H1 (cell line): ENCODE data around the gene HK1. TPM values are rescaled to one million over a fixed set of nuclear protein-coding genes. Genes with fewer than 3 reads are reported as not detected.

Experiments used
- CTCF ChIA-PET: fragments of 300-600 bp; sonication (Branson Sonifier 250); formaldehyde crosslinking; loops from one replicate; lab custom pipeline; 2021; ENCODE audit not compliant: partially characterized antibody; lab: Charles Lee
- POLR2A ChIA-PET: fragments of 300-600 bp; sonication (Branson Sonifier 250); formaldehyde crosslinking; loops from one replicate; lab custom pipeline; 2021; ENCODE audit warnings: inconsistent platforms; ENCODE audit not compliant: partially characterized antibody; lab: Charles Lee
- DNase-seq, 2 experiments: peaks; one replicate each; pipeline versions ENCODE4 v3.0.0 to v3.0.0-alpha.2; 2010 to 2022; ENCODE audit warnings: low spot score in 2 of 2, low read depth in 1 of 2, mixed read lengths in 1 of 2
- FAIRE-seq: peaks from 2 replicates; lab custom pipeline; 2011; peaks lifted over from hg19 to GRCh38; lab: Jason Lieb, UNC
- H2AFZ ChIP-seq: 2 replicates; pipeline ENCODE4 v1.8.1; 2012; ENCODE audit warnings: low read length, inconsistent platforms
- H2AK5ac ChIP-seq: 2 replicates; pipeline ENCODE4 v1.6.1; 2013; ENCODE audit warnings: low read depth, low read length
- H2BK120ac ChIP-seq: replicated peaks from 2 replicates; pipeline ENCODE3; 2013; ENCODE audit warnings: low read depth, low read length, inconsistent platforms
- H2BK12ac ChIP-seq: 2 replicates; pipeline ENCODE4 v1.6.1; 2013; ENCODE audit warnings: low read depth, low read length
- H2BK15ac ChIP-seq: 2 replicates; pipeline ENCODE4 v1.6.1; 2013; ENCODE audit warnings: low read length
- H2BK20ac ChIP-seq: 2 replicates; pipeline ENCODE4 v1.6.1; 2013; ENCODE audit warnings: low read length
- H2BK5ac ChIP-seq: 2 replicates; pipeline ENCODE4 v1.6.1; 2013; ENCODE audit warnings: low read depth, low read length
- H3K14ac ChIP-seq: 2 replicates; pipeline ENCODE4 v1.6.1; 2013; ENCODE audit warnings: inconsistent platforms; ENCODE audit not compliant: insufficient read length
- H3K18ac ChIP-seq: 2 replicates; pipeline ENCODE4 v1.6.1; 2013; ENCODE audit warnings: low read length; ENCODE audit errors: extremely low read depth
- H3K23ac ChIP-seq: 2 replicates; pipeline ENCODE4 v1.6.1; 2013; ENCODE audit warnings: inconsistent platforms; ENCODE audit not compliant: insufficient read length
- H3K23me2 ChIP-seq: 2 replicates; pipeline ENCODE4 v1.6.1; 2013; ENCODE audit warnings: low read depth, low read length
- H3K27ac ChIP-seq: 2 replicates; pipeline ENCODE4 v1.6.1; 2011; ENCODE audit warnings: low read depth, low read length, inconsistent platforms
- H3K27me3 ChIP-seq, 4 experiments: replicated peaks in 1 of 4; 1 replicate in 1 of 4; 2 replicates in 3 of 4; pipeline versions ENCODE4 v1.6.1 to v1.8.1; 2011 to 2013; ENCODE audit warnings: low read length in 3 of 4, mild to moderate bottlenecking in 3 of 4, inconsistent platforms in 2 of 4, mixed read lengths in 2 of 4, moderate library complexity in 1 of 4; ENCODE audit not compliant: control insufficient read depth in 3 of 4, insufficient read depth in 3 of 4; ENCODE audit errors: extremely low read depth in 1 of 4
- H3K36me3 ChIP-seq, 4 experiments: 2 replicates each; pipeline versions ENCODE4 v1.6.1 to v1.8.1; 2011 to 2013; ENCODE audit warnings: mild to moderate bottlenecking in 4 of 4, low read length in 3 of 4, moderate library complexity in 2 of 4, control low read depth in 1 of 4, inconsistent platforms in 1 of 4; ENCODE audit not compliant: insufficient read depth in 4 of 4, control insufficient read depth in 2 of 4
- H3K4ac ChIP-seq: replicated peaks from 2 replicates; pipeline ENCODE3; 2013; ENCODE audit warnings: low read length, low read depth, mixed read lengths, inconsistent platforms; ENCODE audit not compliant: insufficient read length
- H3K4me1 ChIP-seq, 4 experiments: replicated peaks in 1 of 4; 1 replicate in 1 of 4; 2 replicates in 3 of 4; pipeline versions ENCODE4 v1.6.1 to v1.8.1; 2011 to 2013; ENCODE audit warnings: low read length in 3 of 4, inconsistent platforms in 2 of 4, mixed read lengths in 1 of 4; ENCODE audit not compliant: insufficient read depth in 4 of 4, control insufficient read depth in 3 of 4
- H3K4me2 ChIP-seq, 2 experiments: 2 replicates each; pipeline versions ENCODE4 v1.6.1 to v1.8.1; 2011 to 2013; ENCODE audit warnings: low read depth in 2 of 2, low read length in 2 of 2, control low read depth in 1 of 2, inconsistent platforms in 1 of 2, mild to moderate bottlenecking in 1 of 2; ENCODE audit not compliant: insufficient read depth in 1 of 2
- H3K4me3 ChIP-seq, 4 experiments: fragments of 200-600, 300-600 bp in 1 of 4; sonication (generic), shearing (Covaris generic), sonication (Bioruptor Twin) in 1 of 4; 2 replicates each; pipeline versions ENCODE4 v1.5.1 to v1.8.1; 2011 to 2016; ENCODE audit warnings: low read length in 4 of 4, low read depth in 3 of 4, control low read depth in 2 of 4, inconsistent platforms in 2 of 4, mild to moderate bottlenecking in 2 of 4, mixed read lengths in 1 of 4, moderate library complexity in 1 of 4; ENCODE audit not compliant: insufficient read depth in 2 of 4; ENCODE audit errors: extremely low read depth in 1 of 4
- H3K56ac ChIP-seq: replicated peaks from 2 replicates; pipeline ENCODE3; 2013; ENCODE audit warnings: low read depth, mild to moderate bottlenecking, mixed read lengths, low read length, inconsistent platforms; ENCODE audit not compliant: insufficient read length
- H3K79me1 ChIP-seq: 2 replicates; pipeline ENCODE4 v1.6.1; 2013; ENCODE audit warnings: low read depth, low read length, control low read depth
- H3K79me2 ChIP-seq, 2 experiments: 2 replicates each; pipeline versions ENCODE4 v1.6.1 to v1.8.1; 2012 to 2013; ENCODE audit warnings: low read length in 2 of 2, mild to moderate bottlenecking in 2 of 2, inconsistent platforms in 1 of 2; ENCODE audit not compliant: insufficient read depth in 2 of 2, control insufficient read depth in 1 of 2
- H3K9ac ChIP-seq, 4 experiments: replicated peaks in 1 of 4; 1 replicate in 1 of 4; 2 replicates in 3 of 4; pipeline versions ENCODE4 v1.6.1 to v1.8.1; 2011 to 2013; ENCODE audit warnings: low read depth in 3 of 4, low read length in 3 of 4, control low read depth in 2 of 4, mild to moderate bottlenecking in 2 of 4, moderate library complexity in 2 of 4, inconsistent platforms in 1 of 4; ENCODE audit errors: extremely low read depth in 1 of 4
- H3K9me3 ChIP-seq, 2 experiments: 2 replicates each; pipeline versions ENCODE4 v1.6.1 to v1.8.1; 2012 to 2013; ENCODE audit warnings: mild to moderate bottlenecking in 2 of 2, moderate library complexity in 2 of 2, control low read depth in 1 of 2, inconsistent platforms in 1 of 2, low read depth in 1 of 2, low read length in 1 of 2, mixed read lengths in 1 of 2; ENCODE audit not compliant: insufficient read depth in 2 of 2
- H4K20me1 ChIP-seq, 2 experiments: replicated peaks in 1 of 2; 2 replicates each; pipeline versions ENCODE3 to v1.8.1; 2011 to 2013; ENCODE audit warnings: inconsistent platforms in 2 of 2, low read length in 2 of 2, mild to moderate bottlenecking in 1 of 2; ENCODE audit not compliant: insufficient read depth in 2 of 2, control insufficient read depth in 1 of 2
- H4K5ac ChIP-seq: 2 replicates; pipeline ENCODE4 v1.6.1; 2013; ENCODE audit warnings: low read length, low read depth, mixed read lengths, inconsistent platforms; ENCODE audit not compliant: insufficient read length
- H4K8ac ChIP-seq: 2 replicates; pipeline ENCODE4 v1.8.0; 2013; ENCODE audit warnings: mild to moderate bottlenecking, moderate library complexity, low read length, inconsistent platforms; ENCODE audit not compliant: insufficient read depth; ENCODE audit errors: extremely low read depth
- H4K91ac ChIP-seq: replicated peaks from 2 replicates; pipeline ENCODE3; 2013; ENCODE audit warnings: low read length, mixed read lengths, inconsistent platforms; ENCODE audit not compliant: insufficient read length
- CHD1 ChIP-seq: IDR thresholded peaks from 2 replicates; pipeline ENCODE4 v1.6.1; 2012; ENCODE audit warnings: low read depth, low read length, improper control_type of control experiment
- whole genome bisulfite sequencing, 2 experiments: shearing (Covaris generic) in 1 of 2; methylation state at CpG; one replicate each; pipeline versions ENCODE4 v1.1.6 to v1.1.7; 2013 to 2015; ENCODE audit warnings: low lambda C conversion rate in 2 of 2, mixed read lengths in 2 of 2, inconsistent platforms in 1 of 2, low coverage in 1 of 2, missing lambda C conversion rate in 1 of 2; ENCODE audit not compliant: insufficient replicate concordance in 2 of 2, insufficient coverage in 1 of 2, insufficient read length in 1 of 2; ENCODE audit errors: extremely low coverage in 1 of 2, missing lambda C conversion rate in 1 of 2; 5-methylcytosine and 5-hydroxymethylcytosine counted together
- polyA plus RNA-seq, 7 experiments: library from polyadenylated mRNA; depleted of rRNA in 3 of 7; stranded (reverse) in 5 of 7; unstranded in 2 of 7; fragments of >200 nt in 5 of 7; fragments of 200-250 nt in 2 of 7; gene quantifications; 1 replicate in 5 of 7; 2 replicates in 1 of 7; 4 replicates in 1 of 7; pipeline versions ENCODE4 v1.2.1 to v1.2.3, GENCODE V29; 2011 to 2013; ENCODE audit warnings: missing spikeins in 2 of 7, mixed read lengths in 2 of 7
- total RNA-seq: library from RNA; stranded (reverse); fragmentation: NEBNext Ultra II Directional; extraction: Animal tissue kit (Norgen Biotek cat#: 25700); gene quantifications from 2 replicates; pipeline ENCODE4 v1.2.1, GENCODE V29; 2021

Gene HK1
- total and polyA plus RNA-seq, 2 of the 8 experiments (the other 6 are each of a cell fraction or from before 2014, with no cell fraction given) = 55.8 to 247 TPM

DNA sequence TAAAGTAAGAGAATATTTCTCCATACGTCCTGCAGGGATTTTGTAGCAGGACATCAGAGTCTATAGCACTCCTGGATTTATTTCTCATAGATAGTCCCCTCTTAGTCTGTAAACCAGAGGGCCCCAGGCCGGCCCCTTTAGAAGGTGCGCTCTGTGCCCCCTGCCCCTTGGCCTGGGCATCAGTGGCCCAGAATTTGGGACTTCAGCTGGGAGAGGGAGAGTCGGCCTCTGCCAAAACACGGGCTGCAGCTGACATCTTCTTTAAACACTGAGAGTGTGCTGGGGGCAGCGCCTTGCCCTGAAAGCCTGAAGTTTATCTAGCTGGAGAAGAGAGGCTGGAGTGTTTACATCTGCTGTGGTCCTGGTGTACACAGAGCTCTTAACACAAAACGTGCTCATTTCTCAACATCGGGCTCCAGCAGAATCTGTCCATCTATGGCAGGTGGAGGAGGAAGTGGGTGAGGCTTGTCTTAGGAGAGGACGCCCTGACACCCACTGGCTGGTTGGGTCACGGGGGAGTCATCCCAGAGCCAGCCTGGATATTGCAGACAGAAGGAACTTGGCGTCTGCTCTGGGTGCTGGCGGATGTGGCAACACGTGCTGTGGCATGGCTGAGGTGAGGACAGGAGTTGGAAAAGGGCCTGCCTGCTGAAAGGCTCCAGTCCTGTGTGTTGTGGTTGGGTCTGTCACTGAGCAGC lies 143.5 kb downstream of the HK1 start:
- H3K23me2 ChIP-seq = no peaks in the 10 kb centered on the region
- H3K79me1 ChIP-seq = no peaks in the 10 kb centered on the region
- DNase-seq (no peak), FAIRE-seq (no peak)
- H2AK5ac ChIP-seq = no peak overlapping the region
- H3K9ac ChIP-seq = no peak overlapping the region
- H4K20me1 ChIP-seq = no peaks in the 10 kb centered on the region
- POLR2A ChIA-PET = interaction anchor here (1.8 kb wide), 1 partner anchor 15 kb away, joined by 4 read pairs; no protein-coding TSS in a partner anchor
- H3K4me1 ChIP-seq = no peaks in the 10 kb centered on the region
- no peaks in the 10 kb centered on the region for H3K27me3 ChIP-seq
- H4K91ac ChIP-seq = no peak overlapping the region
- H3K4me3 ChIP-seq = no peak overlapping the region
- no peak overlapping the region for H3K4me2 ChIP-seq
- no peaks in the 10 kb centered on the region for H3K36me3 ChIP-seq
- H3K79me2 ChIP-seq = no peaks in the 10 kb centered on the region
- H3K56ac ChIP-seq = no peak overlapping the region
- CTCF ChIA-PET = interaction anchor here (0.5 to 16.6 kb wide), 8 partner anchors 8 to 350 kb away, joined by 3 to 150 read pairs (median 3); partner anchors contain the start of gene TSPAN15
- no peaks in the 10 kb centered on the region for H3K9me3 ChIP-seq
- H2BK120ac ChIP-seq = no peak overlapping the region
- no peak overlapping the region for H4K8ac ChIP-seq
- H2AFZ ChIP-seq = no peak overlapping the region
- no peak for TF ChIP-seq CHD1
- TF ChIP-seq, all 59 proteins: peak for 0
- no peak overlapping the region for H3K4ac ChIP-seq
- no peak overlapping the region for H3K23ac ChIP-seq
- H2BK20ac ChIP-seq = no peak overlapping the region
- 84% methylated on average over 13 of the region's 13 CpGs; no CpG with 5 or more reads in 1 of the 2 experiments for WGBS, 2 experiments
- no peak overlapping the region for H3K18ac ChIP-seq
- no peak overlapping the region for H3K14ac ChIP-seq
- H4K5ac ChIP-seq = no peak overlapping the region
- H2BK5ac ChIP-seq = no peak overlapping the region
- H2BK12ac ChIP-seq = no peak overlapping the region
- no peak overlapping the region for H2BK15ac ChIP-seq
- no peak overlapping the region for H3K27ac ChIP-seq
